Peyer's patch (tissue), 4 donors: ENCODE measurements around the gene FTSJ3.

Experiments used
- CTCF ChIP-seq, 6 experiments: fragments of 450-650 bp in 4 of 6; fragments of 200-600 bp in 2 of 6; sonication (generic) in 1 of 6; IDR thresholded peaks; one replicate each; pipeline ENCODE4 v1.5.1; 2017 to 2019; ENCODE audit warnings: antibody characterized with exemption in 6 of 6, mild to moderate bottlenecking in 3 of 6, moderate library complexity in 1 of 6
- POLR2A ChIP-seq, 2 donors: fragments of 450-650 bp; IDR thresholded peaks; one replicate each; pipeline ENCODE4 v1.5.1; 2017; ENCODE audit warnings: antibody characterized with exemption in 2 of 2, mild to moderate bottlenecking in 2 of 2, moderate library complexity in 2 of 2

- TF ChIP-seq POLR2A (IDR thresholded peaks at IDR 0.05) (no peak), CTCF (IDR thresholded peaks at IDR 0.05) (no peak)
Observed at GRCh38 chr17:63820963-63821561, 6.4 kb downstream of the FTSJ3 start.
